Measurements from ENCODE around the gene LIMCH1.
A peak's percentile ranks its signal among the peaks of the same experiment; 100 is the strongest.
"Not testable (repeated sequence)": the region's sequence is repeated elsewhere in the genome, so short reads cannot be mapped to it uniquely, and the experiment has no call there.

LIMCH1 gene

DNA sequence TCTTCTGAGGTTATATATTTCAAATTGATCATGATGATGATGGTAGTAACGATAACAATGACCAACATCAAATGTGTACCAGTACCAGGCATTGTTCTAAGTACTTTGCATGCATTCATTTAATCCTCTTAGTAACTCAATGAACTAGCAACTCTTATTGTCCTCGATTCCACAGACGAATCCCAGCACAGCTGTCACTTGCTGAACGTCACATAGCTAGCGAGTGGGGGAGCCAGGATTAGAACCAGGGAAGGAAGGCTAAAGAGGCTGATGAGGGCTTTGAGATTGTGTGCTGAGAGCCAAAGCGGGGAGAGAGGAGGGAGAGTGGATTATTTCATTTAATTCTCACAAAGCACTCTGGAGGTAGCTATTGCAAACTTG is 106.9 kb downstream of the LIMCH1 start:
- peak; percentile 48 for DNase-seq (ENCODE audit: low spot score)

DNA sequence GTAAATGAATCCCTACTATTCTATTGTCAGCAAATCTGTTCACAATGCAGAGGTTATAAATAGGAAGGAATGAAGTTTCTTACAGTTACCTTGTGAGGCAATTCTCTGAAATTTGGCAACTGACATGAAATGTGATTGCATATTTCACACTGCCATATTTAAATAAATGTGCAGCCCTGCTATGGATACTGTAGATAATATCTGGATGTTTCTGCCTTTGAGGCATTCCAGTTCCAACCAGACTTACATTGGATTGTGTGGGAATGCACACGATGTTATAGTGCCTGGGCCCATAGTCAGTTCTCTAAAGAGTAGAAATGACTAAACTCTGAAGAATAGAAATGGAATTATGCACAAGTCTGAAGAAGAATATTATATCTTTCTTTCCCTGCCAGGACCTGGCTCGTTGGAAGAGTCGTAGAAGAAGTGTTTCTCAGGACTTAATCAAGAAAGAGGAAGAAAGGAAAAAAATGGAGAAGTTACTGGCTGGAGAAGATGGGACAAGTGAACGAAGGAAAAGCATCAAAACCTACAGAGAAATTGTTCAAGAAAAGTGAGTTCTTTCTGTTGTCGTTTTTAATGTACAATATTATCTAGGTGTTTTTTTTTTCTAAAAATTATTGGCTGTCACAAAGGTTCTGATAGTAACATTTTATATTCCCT is 107.9 kb downstream of the LIMCH1 start:
- no peak for DNase-seq (ENCODE audit: low spot score)

GRCh38 chr4:41646862-41647261 is 108.9 kb downstream of the LIMCH1 start:
- no peak for DNase-seq (ENCODE audit: low spot score)

- DNase-seq (ENCODE audit: low spot score), result peak; percentile 41
These were observed 109.4 kb downstream of the LIMCH1 start for GRCh38 chr4:41647383-41647782.

GRCh38 chr4:41651150-41651549 is 113.2 kb downstream of the LIMCH1 start:
- not testable (repeated sequence) for DNase-seq (ENCODE audit: low spot score)

DNA sequence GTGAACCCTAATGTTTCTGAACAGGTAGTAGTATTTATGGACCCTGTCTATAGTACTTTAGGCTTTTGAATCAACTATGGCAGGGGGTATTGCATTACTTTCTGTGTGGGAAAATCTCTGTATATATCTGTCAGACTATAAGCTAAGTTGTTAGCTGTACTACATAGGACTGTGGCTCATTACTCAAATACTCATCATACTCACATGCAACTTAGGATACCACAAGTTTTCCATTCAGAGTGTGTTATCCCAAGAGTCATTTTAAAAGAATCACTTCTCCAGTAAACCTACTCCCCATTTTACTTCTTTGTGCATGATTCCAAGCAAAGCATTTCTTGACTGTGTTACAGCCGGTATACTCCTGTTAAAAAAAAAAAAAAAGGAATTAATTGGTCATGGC is 115.0 kb downstream of the LIMCH1 start:
- DNase-seq (ENCODE audit: low spot score), result no peak

GRCh38 chr4:41653523-41653922 is 115.6 kb downstream of the LIMCH1 start:
- DNase-seq (ENCODE audit: low spot score), result no peak

GRCh38 chr4:41655177-41655576 is 117.2 kb downstream of the LIMCH1 start:
- no peak for DNase-seq (ENCODE audit: low spot score)

DNA sequence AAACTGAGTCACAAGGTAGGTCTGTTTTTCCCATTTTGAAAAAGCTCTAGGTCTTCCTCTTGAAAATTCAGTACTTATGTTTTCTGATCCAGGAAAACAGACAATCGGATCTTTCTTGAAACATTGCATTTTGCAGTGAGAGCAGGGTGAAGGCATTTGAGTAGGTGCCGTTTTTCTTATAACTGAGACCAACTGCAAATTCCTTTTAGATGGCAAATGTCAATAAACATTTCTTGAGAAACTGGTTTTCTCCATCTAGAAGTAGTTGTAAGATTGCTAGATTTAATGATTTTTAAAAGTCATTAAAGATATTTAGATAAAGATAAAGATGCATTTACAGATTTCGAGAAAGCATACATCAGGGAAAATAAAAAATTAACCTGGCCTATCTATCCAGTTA is 118.1 kb downstream of the LIMCH1 start:
- DNase-seq (ENCODE audit: low spot score), result no peak

GRCh38 chr4:41656572-41657520 is 118.9 kb downstream of the LIMCH1 start:
- peak; percentile 62 for DNase-seq (ENCODE audit: low spot score)

DNA sequence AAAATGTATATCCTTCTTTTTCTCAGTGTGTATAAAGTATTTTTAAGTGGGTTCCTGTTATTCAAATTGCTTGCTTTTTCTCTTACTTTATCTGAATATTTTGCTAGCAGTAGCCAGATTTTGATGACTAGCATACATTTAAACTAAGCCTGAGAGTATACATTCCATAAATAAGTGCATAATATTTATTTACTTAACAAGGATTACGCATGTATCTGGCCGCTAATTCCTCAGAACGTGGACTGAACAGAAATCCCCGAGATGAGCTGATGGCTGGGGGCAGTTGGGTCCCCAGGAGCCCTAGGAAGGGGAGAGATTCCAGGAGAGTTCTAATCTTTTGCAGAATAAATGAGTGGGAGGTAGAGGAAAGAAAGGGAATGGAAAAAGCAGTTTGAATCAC is 119.6 kb downstream of the LIMCH1 start:
- DNase-seq (ENCODE audit: low spot score), result no peak

DNA sequence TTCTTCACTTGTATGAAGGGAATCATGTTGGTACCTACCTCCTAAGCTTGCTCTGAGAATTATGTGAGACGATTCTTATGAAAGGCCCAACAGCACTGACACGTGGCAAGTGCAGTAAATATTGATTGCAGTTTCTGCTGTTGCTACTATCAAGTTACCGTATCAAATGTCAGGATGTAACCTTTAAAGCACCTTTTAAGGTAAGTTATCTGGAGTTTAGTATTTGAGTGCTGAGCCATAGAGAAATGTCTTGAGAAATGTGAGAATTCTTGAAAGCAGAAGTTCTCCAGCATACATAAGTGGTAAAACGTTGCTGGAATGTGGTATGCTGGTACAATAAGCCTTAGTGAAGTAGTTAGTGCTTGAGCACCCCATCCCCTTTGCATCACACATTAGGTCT is 120.2 kb downstream of the LIMCH1 start:
- DNase-seq (ENCODE audit: low spot score), result no peak

DNA sequence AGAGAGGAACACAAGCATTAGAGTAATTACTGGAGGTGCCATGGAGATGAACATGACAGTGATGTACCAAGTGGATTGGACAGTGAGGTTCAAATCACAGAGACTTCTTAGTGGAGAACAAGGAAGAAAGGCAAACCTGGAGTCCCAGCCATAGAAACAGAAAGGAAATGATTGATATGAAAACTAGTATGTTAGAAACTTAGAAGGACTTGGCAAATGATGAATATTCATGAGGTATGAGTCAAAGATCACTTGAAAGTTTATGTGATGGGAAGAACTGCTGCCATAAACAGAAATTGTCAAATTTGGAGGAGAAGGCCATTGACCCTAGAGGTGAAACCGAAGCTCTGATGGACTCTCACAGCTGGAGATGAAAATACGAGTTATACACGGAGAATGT is 122.4 kb downstream of the LIMCH1 start:
- no peak for DNase-seq (ENCODE audit: low spot score)

- DNase-seq (ENCODE audit: low spot score), result peak; percentile 67
These were observed 123.6 kb downstream of the LIMCH1 start for GRCh38 chr4:41661442-41662076.

- DNase-seq (ENCODE audit: low spot score), result peak; percentile 54
These were observed 127.8 kb downstream of the LIMCH1 start for GRCh38 chr4:41665636-41666207.

DNA sequence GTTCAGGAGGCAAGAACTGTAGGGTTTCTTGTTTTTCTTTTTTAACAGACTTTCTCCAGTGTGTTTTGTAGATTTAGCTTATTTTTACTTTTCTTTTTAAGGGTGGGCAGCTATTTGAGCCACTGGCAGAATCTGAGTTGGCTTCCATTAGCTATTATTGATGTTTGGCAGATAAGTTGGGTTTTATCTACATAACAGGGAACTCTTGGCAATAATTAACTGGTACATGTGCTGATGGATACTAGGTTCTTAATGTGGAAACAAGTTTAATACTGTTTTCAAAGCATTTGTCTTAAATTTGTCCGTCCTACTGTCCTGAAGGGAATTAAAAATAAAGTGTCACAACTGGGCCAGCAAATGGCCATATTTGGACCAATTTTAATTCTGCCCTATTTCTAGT is 130.1 kb downstream of the LIMCH1 start:
- no peak for DNase-seq (ENCODE audit: low spot score)

DNA sequence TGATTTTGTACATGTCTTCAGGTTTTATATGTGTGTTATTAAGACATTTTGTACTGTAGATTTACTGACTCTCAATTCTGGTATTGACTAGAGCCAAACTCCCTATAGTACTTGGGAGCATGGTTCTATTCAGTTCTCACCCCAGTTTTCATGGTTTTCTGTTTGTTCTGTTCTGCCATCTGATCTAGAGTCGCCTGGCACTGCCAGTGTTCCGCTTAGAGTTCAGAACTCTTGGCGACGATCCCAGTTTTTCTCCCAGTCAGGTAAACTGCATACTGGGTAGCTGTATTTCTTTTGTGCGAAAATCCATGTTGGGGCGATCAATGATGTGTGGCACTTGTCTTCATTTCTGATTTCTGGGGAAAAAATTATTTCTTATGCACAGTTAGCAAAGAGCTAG is 132.6 kb downstream of the LIMCH1 start:
- peak; percentile 86 for DNase-seq (ENCODE audit: low spot score)

DNA sequence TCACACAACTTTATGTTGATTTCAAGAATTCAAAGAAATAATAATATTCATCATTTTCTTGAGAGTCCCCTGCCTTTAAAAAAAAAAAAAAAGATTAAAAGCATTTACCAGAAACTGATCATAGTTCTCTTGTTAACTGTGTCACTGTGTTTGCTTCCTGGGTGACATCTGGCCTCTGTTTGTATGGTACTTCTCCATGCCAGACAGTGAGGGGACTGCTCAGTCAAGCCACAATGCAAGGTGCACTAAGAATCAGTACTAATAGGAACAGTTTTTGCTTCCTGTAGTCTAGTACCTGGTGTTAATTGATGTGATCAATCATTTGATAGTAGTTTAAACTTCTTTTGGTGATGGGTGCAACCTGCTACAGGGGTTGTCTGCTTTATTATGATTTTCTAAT is 133.0 kb downstream of the LIMCH1 start:
- no peak for DNase-seq (ENCODE audit: low spot score)

GRCh38 chr4:41678086-41678816 is 140.3 kb downstream of the LIMCH1 start:
- DNase-seq (ENCODE audit: low spot score), result no peak

DNA sequence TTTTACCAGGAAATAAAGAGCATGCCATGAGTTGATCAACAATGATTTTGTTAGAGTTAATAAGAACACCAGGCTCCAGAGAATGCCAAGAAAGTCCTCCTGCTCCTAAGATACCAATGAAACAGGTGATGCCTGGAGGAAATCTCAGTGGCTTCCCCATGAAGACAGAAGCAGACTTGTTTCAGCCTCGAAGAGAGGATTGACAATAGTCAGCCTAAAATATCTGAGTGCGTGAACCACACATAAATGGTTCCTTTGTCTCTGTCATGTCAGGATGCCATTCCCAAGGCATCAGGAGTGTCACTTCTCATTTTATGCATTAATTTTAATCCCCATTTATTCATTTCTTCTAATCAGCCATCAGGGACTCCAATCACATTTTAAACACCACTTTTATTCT is 141.0 kb downstream of the LIMCH1 start:
- peak; percentile 85 for DNase-seq (ENCODE audit: low spot score)

DNA sequence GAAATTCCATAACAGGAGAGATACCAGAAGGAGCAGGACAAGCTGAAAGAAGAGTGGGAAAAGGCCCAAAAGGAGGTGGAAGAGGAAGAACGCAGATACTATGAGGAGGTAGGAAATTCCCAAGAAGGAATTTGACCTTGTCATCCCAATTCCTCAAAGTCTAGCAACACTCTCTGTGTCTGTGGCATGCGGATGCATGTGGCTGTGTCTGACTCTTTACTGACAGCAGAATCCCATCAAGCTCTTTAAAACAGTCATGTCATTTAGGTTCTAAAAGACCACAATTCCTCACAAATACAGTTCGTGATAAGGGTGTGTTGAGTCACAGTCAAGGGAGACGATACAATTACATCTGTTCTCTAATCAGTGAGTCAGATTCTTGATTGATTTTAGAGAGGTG is 142.0 kb downstream of the LIMCH1 start:
- DNase-seq (ENCODE audit: low spot score), result no peak

GRCh38 chr4:41681054-41681453 is 143.1 kb downstream of the LIMCH1 start:
- DNase-seq (ENCODE audit: low spot score), result no peak
